HEK293 (cell line): ENCODE measurements around the gene ENO2.

Experiments used
- CTCF ChIA-PET: fragments of 350-600 bp; formaldehyde crosslinking; extraction: SDS; loops from one replicate; lab custom pipeline; 2021; ENCODE audit warnings: antibody characterized with exemption; lab: Yijun Ruan, JAX
- POLR2A ChIA-PET: fragments of 300-600 bp; formaldehyde crosslinking; extraction: SDS; loops from one replicate; lab custom pipeline; 2020; ENCODE audit warnings: antibody characterized with exemption, inconsistent platforms; lab: Yijun Ruan, JAX
- H3K27ac ChIP-seq: fragments of 200-500 bp; sonication (Bioruptor generic); 2 replicates; pipeline ENCODE4 v1.5.1; 2014; ENCODE audit warnings: low read depth, low read length, control low read depth, inconsistent platforms; ENCODE audit errors: extremely low read depth
- H3K36me3 ChIP-seq, 2 experiments: fragments of 200-500 bp in 1 of 2; sonication (Bioruptor generic) in 1 of 2; 1 replicate in 1 of 2; 2 replicates in 1 of 2; pipeline ENCODE4 v1.5.1; 2014 to 2017; ENCODE audit warnings: inconsistent platforms in 2 of 2, low read length in 2 of 2; ENCODE audit not compliant: control insufficient read depth in 2 of 2, insufficient read depth in 1 of 2
- H3K4me1 ChIP-seq: fragments of 200-500 bp; sonication (Bioruptor generic); 2 replicates; pipeline ENCODE4 v1.5.1; 2014; ENCODE audit warnings: mild to moderate bottlenecking, low read length, inconsistent platforms; ENCODE audit not compliant: control insufficient read depth, insufficient read depth
- H3K4me3 ChIP-seq: 2 replicates; pipeline ENCODE4 v1.5.1; 2011; ENCODE audit warnings: low read depth, mild to moderate bottlenecking, control low read depth, low read length, moderate library complexity
- H3K9me3 ChIP-seq: fragments of 200-500 bp; sonication (Bioruptor generic); 2 replicates; pipeline ENCODE4 v1.5.1; 2014; ENCODE audit warnings: low read depth, low read length, inconsistent platforms; ENCODE audit not compliant: control insufficient read depth, insufficient read depth
- PRDM10 ChIP-seq: fragments of 450-650 bp; formaldehyde crosslinking; IDR thresholded peaks from 2 replicates; pipeline ENCODE4 v1.5.1; 2016; ENCODE audit warnings: missing biosample characterization, missing genetic modification characterization
- REST ChIP-seq: fragments of 450-650 bp; formaldehyde crosslinking; IDR thresholded peaks from 2 replicates; pipeline ENCODE4 v1.5.1; 2016; ENCODE audit warnings: missing biosample characterization, missing genetic modification characterization
- SETDB1 ChIP-seq: IDR thresholded peaks from one replicate; pipeline ENCODE4 v1.6.1; 2017; ENCODE audit warnings: mild to moderate bottlenecking, low read length, moderate library complexity, mixed read lengths; ENCODE audit not compliant: insufficient read length
- WT1 ChIP-seq: fragments of 450-650 bp; formaldehyde crosslinking; IDR thresholded peaks from 2 replicates; pipeline ENCODE4 v1.5.1; 2016; ENCODE audit warnings: missing biosample characterization, missing genetic modification characterization
- YY2 ChIP-seq: fragments of 450-650 bp; formaldehyde crosslinking; IDR thresholded peaks from 2 replicates; pipeline ENCODE4 v1.5.1; 2016; ENCODE audit warnings: missing biosample characterization, missing genetic modification characterization
- ZBTB21 ChIP-seq: fragments of 450-650 bp; formaldehyde crosslinking; IDR thresholded peaks from 2 replicates; pipeline ENCODE4 v1.5.1; 2017; ENCODE audit warnings: missing biosample characterization, missing genetic modification characterization
- ZBTB7A ChIP-seq: fragments of 450-650 bp; formaldehyde crosslinking; IDR thresholded peaks from 2 replicates; pipeline ENCODE4 v1.5.1; 2016; ENCODE audit warnings: low read depth, missing biosample characterization, missing genetic modification characterization
- ZFP69B ChIP-seq: fragments of 450-650 bp; formaldehyde crosslinking; IDR thresholded peaks from 2 replicates; pipeline ENCODE4 v1.5.1; 2016; ENCODE audit warnings: missing biosample characterization, missing genetic modification characterization
- ZNF133 ChIP-seq: fragments of 450-650 bp; formaldehyde crosslinking; IDR thresholded peaks from 2 replicates; pipeline ENCODE4 v1.5.1; 2016; ENCODE audit warnings: missing biosample characterization, missing genetic modification characterization
- ZNF157 ChIP-seq: fragments of 450-650 bp; formaldehyde crosslinking; IDR thresholded peaks from 2 replicates; pipeline ENCODE4 v1.5.1; 2016; ENCODE audit warnings: missing biosample characterization, missing genetic modification characterization
- ZNF16 ChIP-seq: fragments of 450-650 bp; formaldehyde crosslinking; IDR thresholded peaks from 2 replicates; pipeline ENCODE4 v1.5.1; 2016; ENCODE audit warnings: low read depth, missing biosample characterization, missing genetic modification characterization
- ZNF266 ChIP-seq: fragments of 450-650 bp; formaldehyde crosslinking; IDR thresholded peaks from 2 replicates; pipeline ENCODE4 v1.5.1; 2016; ENCODE audit warnings: missing biosample characterization, missing genetic modification characterization, low read depth
- ZNF366 ChIP-seq: fragments of 450-650 bp; formaldehyde crosslinking; conservative IDR thresholded peaks from 2 replicates; pipeline ENCODE4 v1.5.1; 2016; ENCODE audit warnings: missing biosample characterization, missing genetic modification characterization
- ZNF394 ChIP-seq: fragments of 450-650 bp; formaldehyde crosslinking; IDR thresholded peaks from 2 replicates; pipeline ENCODE4 v1.5.1; 2016; ENCODE audit warnings: missing biosample characterization, missing genetic modification characterization, mild to moderate bottlenecking, moderate library complexity, borderline replicate concordance
- ZNF423 ChIP-seq: fragments of 450-650 bp; formaldehyde crosslinking; IDR thresholded peaks from 2 replicates; pipeline ENCODE4 v1.5.1; 2016; ENCODE audit warnings: missing biosample characterization, missing genetic modification characterization
- ZNF449 ChIP-seq: fragments of 450-650 bp; formaldehyde crosslinking; IDR thresholded peaks from 2 replicates; pipeline ENCODE4 v1.5.1; 2017; ENCODE audit warnings: missing biosample characterization, mild to moderate bottlenecking, missing genetic modification characterization, moderate library complexity
- ZNF514 ChIP-seq: fragments of 450-650 bp; formaldehyde crosslinking; IDR thresholded peaks from 2 replicates; pipeline ENCODE4 v1.5.1; 2016; ENCODE audit warnings: missing biosample characterization, missing genetic modification characterization
- ZNF518A ChIP-seq: fragments of 450-650 bp; formaldehyde crosslinking; conservative IDR thresholded peaks from 2 replicates; pipeline ENCODE4 v1.5.1; 2016; ENCODE audit warnings: low read depth, missing biosample characterization, missing genetic modification characterization
- ZNF580 ChIP-seq: fragments of 450-650 bp; formaldehyde crosslinking; IDR thresholded peaks from 2 replicates; pipeline ENCODE4 v1.5.1; 2016; ENCODE audit warnings: missing biosample characterization, missing genetic modification characterization
- ZNF707 ChIP-seq: fragments of 450-650 bp; formaldehyde crosslinking; IDR thresholded peaks from 2 replicates; pipeline ENCODE4 v1.5.1; 2016; ENCODE audit warnings: missing biosample characterization, missing genetic modification characterization
- ZNF837 ChIP-seq: fragments of 450-650 bp; formaldehyde crosslinking; IDR thresholded peaks from 2 replicates; pipeline ENCODE4 v1.5.1; 2016; ENCODE audit warnings: missing biosample characterization, missing genetic modification characterization
- ZXDB ChIP-seq: fragments of 450-650 bp; formaldehyde crosslinking; IDR thresholded peaks from 2 replicates; pipeline ENCODE4 v1.5.1; 2016; ENCODE audit warnings: missing biosample characterization, missing genetic modification characterization

ENO2 gene

GRCh38 chr12:6965026-6965661 lies 50.8 kb downstream of the ENO2 start (continued):
- TF ChIP-seq REST (tag by site-specific recombination) (no peak), ZXDB (tag by site-specific recombination) (peak; percentile 51; the same call in 1 of the 2 replicates), ZNF266 (tag by site-specific recombination) (no peak), ZNF133 (tag by site-specific recombination) (no peak), ZNF580 (tag by site-specific recombination) (no peak), ZBTB7A (tag by site-specific recombination) (no peak), ZNF837 (tag by site-specific recombination) (no peak), ZNF518A (tag by site-specific recombination) (no peak), ZNF394 (tag by site-specific recombination) (0 out of 2 replicates have a peak, but pooled peaks have one; percentile 18), ZNF707 (tag by site-specific recombination) (no peak), YY2 (no peak)
- TF ChIP-seq, all 188 proteins: peak for 44

GRCh38 chr12:6965714-6966113 lies 51.3 kb downstream of the ENO2 start:
- ChIA-PET POLR2A (interaction anchor here (0.5 to 4.1 kb wide), 4 partner anchors 21 to 96 kb away, joined by 3 to 67 read pairs (median 11); partner anchors contain the start of genes C12orf57, RNU7-1 and SPSB2), CTCF (interaction anchor here (0.6 to 7.7 kb wide), 9 partner anchors 10 to 143 kb away, joined by 3 to 138 read pairs (median 4); partner anchors contain the start of genes C12orf57 and RNU7-1)
- no peaks in the 10 kb centered on the region for H3K9me3 ChIP-seq
- no peak overlapping the region for H3K27ac ChIP-seq
- H3K36me3 ChIP-seq, result peaks cover 14 to 55% of the 10 kb centered on the region in 2 experiments
- H3K4me1 ChIP-seq, result peaks cover 2% of the 10 kb centered on the region; the same call in 1 of the 2 replicates
- H3K4me3 ChIP-seq, result no peak overlapping the region
- TF ChIP-seq SETDB1 (no peak), ZNF514 (tag by site-specific recombination) (no peak), ZNF449 (no peak), ZNF394 (tag by site-specific recombination) (no peak), WT1 (tag by site-specific recombination) (0 out of 2 replicates have a peak, but pooled peaks have one; percentile 27), ZNF366 (tag by site-specific recombination) (0 out of 2 replicates have a peak, but pooled peaks have one; percentile 3), ZNF423 (tag by site-specific recombination) (no peak), ZNF16 (tag by site-specific recombination) (no peak), ZFP69B (tag by site-specific recombination) (no peak), ZNF157 (tag by site-specific recombination) (no peak), PRDM10 (tag by site-specific recombination) (no peak), ZBTB21 (tag by site-specific recombination) (no peak)
